Inflammatory macrophage (primary cell): ENCODE results near the gene NRN1.

Source experiments
- DNase-seq, 2 donors: peaks; one replicate each; pipeline ENCODE4 v3.0.0-alpha.2; 2020 to 2022

The NRN1 gene

DNA sequence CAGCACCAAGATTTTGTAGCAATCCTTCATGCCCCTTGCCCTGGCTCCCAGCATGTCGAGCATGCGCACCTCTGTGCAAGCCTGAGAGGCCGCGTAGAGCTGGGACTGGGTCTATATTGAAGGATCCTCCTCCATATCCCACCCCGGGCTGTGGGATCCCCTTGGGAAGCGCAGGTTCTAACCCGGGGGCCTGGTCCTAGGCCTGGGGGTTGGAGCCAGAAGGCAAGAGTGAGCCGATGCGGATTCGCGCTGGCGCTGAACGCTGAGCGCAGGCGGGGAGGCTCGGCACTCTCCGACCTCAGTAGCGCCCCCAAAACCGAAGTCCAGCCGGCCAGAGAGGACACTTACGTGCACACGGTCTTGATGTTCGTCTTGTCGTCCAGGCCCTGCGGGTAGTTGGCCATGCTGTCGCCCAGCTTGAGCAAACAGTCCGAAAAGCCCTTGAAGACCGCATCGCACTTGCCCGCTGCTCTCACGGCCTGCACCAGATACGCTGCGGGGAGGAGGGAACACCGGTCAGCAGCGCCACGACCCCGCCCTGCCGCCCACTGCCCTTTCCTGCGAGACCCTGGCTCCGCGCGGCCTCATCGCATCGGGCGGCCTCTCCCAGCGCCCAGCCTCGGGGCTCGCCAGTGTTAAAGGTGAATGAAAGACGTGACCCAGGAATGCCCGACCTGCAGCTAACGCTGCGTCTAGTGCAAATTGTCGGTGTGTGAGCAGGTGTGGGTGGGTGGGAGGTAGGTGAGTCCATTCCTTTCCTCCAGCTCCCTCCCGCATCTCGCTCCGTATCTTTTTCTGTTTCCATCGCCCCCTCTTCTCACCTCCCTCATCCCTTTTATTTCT, 4.5 kb downstream of the NRN1 start:
- no peak for DNase-seq

DNA sequence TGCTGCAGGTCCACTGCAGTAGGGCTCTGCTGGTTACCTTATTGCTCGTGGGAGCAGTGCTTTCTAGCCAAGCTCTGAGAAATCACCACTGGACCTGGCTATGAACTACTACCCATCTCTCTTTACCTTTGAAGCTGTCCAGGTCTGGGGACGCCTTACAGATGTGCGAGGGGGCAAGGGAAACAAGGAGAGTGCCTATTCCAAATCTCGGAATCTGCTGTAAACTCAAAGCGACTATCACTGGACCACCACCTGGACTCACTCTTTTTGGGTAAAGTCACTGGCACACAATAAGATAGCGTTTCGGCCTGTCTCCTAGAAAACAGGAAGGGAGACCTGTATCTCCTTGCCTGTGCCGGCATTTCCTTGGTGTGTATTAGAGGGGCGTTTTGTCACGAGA, 5.3 kb downstream of the NRN1 start:
- DNase-seq: no peak

DNA sequence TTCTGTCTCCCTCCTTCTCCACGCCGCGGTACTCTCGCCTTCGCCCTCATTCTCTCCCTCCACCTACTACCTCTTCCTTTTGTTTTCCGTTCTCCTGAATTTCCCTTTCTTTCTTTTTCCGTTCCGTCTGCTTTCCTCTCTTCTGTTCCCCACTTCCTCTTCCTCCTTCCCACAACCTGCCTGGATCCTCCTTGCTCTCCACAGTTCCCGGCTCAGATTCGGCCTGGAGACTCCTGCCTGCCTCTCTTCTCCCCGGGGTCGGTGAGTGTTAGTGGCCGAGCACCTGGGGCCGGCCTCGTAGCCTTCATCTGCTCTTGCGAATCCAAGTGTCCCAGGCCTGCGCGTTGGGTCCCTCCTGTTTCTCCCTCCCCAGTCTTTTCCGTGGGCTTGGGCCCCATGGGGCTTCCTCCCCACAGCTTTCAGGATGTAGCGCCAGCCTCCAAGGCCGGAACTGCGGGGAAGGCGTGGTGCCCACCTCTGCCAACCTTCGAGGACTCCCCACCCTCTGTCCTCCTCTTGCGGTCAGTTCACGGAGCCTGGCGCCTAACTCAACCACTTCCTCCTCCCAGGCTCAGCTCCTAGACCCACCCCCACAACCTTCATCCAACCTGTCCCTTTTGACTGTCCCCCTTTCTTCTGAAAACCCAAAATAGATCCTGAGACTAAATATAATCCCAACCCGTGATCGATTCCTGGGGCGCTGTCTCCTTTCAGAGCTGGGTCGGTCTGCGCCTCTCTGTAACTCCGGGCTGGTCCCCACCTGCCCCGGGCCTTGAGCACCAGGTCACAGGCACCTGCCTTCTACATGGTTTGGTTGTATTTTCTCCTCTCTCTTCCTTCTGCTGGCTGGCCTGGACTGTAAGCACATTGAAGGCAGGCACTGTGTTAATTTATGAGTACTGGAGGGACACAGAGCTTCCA, 6.8 kb downstream of the NRN1 start:
- no peak for DNase-seq

DNA sequence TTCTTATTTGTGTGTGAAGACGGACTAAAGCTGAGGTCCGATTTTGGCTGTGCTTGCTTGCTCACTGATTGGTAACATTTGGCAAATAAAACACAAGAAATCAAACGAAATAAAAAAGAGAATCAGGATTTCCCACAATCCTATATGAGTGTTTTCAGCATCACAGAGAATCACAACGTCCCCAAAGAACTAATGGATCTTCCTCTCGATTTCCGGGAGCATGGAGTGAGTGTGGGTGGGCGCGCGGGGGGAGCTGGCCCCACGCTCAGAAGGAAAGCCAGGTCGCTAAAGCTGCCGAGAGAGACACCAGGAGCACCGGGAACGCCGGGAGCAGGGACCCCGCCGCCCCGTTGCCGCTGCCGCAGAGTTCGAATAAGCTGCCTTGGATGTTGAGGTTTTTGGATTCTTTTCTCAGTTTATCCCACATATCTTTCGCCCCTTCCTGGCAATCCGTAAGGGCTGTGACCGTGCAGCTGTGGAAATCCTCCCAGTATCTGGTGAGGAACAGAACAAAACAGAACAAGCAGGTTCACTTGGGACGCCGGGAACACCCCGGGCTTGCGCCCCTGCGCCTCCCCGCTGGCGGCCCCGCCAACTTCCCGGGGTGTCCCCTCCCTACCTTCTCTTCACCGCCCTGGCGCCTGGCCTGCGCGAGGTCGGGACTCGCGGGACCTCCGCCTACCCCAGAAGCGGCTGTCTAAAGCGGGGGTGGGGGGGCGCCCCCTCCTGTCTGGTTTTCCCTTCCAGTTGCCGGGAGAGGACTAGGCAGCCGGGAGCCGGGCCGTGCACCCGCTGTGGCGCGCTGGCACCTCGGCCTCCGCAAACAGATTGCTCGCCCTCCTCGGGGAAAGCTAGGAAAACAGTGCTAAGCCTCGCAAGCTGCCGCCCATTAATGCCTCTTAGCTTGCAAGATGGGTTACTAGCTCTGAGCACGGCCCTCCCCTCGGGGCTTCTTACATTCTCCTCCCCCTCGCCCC, 7.7 kb downstream of the NRN1 start:
- no peak for DNase-seq

DNA sequence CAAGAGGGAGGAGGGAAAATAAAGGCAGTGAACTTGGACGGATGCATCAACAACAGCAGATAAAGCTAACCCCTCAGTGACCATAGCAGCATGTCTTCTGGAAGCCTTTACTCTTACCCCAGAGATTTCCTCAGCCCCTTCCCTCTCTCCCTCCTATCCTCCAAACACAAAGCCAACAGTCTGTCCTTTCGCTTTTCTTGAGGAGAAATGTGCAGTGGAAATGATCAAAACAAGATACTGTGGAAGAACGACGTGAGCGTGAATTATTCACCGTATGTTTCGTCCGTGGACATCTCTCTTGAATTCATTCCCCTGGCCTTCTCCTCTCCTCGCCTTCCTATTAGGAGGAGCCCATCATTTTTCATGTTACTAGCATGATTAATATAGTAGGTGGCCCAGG, 8.5 kb downstream of the NRN1 start:
- no peak for DNase-seq

DNA sequence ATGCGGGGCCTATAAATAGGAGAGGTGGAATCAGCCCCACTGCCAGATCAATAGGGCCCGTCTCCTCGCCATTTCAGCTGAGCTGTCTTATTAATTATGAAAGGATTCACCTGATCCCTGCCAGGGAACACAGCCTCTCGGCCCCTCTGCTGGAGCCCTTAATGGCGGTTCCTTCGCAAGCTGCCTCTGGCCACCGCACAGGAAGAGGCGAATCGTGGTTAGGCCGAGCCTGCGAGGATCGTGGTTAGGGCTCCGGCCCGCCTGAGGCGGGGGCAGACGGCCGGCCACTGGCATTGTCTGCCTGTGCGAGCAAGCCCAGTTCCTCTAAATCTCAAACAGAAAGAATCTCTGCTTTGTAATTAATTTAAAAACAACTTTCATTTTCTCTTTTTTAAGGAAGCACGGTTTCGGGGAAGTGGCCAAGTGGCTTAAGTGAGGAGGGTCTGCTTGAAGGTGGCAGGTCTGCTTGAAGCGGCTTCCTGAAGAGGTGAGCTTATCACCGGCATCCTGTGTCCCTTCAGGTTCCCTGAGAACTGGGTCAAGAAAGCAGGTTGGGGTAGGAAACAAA, 9.2 kb downstream of the NRN1 start:
- peak; percentile 76 to 79 for DNase-seq

DNA sequence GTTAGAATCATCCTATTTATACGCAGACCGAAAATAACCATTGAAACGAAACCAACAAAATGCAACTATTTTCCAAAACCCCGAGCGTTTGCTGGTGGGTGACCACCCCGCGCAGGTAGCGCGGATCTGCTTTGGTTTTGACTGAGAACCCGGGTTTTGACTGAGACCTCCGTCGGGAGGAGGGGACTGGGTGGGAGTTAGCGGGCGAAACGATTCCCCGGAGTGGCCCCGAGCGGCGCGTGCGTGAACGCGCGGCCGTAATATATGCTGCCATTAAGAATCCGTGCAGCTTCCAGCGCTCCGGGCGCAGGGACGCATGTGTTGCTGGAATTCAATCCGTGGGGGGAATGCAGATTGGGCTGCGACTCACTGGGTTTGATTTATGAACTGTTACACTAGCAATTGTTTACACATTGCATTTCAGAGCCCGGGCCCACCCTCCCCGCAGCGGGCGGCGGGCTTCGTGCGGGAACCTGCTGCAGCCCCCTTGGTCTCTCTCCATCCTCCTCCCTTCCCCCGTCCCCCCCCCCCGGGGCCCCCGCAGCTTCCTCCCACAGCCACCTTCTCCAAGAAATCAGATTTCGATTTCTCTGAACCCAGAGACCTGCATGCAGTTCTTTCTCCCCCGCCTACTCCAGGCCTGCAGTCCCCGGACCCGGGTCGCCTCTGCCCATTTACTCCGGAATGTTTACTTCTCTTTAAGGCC, 9.9 kb downstream of the NRN1 start:
- DNase-seq: no peak

DNA sequence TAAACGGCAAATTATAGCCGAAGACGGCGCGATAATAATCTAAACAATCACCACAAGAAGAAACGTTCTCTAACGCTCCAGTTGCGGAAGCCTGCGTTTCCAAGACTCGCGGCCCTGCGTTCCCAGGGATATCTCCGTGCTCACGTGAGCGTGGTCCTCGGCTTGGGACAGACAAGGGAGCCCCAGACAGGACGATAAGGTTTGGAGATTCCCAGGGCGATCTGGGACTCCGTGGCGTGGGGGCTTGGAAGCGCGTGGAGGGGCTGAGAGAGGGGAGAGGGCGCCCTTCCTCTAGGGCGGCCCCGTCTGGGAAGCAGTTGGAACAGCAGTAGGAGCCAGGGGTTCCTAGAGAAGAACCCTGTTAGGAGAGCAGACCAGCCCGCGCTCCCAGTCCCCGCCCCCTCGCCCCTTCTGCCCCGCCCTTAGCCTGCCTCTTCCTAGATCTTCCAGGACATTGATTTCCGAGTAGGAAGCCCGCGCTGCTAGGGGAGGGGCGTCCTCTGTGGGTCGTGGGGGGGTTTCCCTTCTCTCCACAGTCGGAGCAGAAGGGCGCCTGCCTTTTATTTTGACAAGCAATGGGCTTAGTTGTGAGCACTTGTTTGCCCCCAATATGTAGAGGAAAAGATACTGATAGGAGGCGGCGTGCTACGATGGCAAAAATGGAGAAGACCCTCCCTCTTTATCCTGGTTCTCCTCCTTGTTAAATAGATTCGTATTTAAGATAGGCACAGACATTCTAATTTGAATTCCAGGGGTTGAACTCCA, 10.6 kb downstream of the NRN1 start:
- peak; percentile 24 to 41 for DNase-seq

DNA sequence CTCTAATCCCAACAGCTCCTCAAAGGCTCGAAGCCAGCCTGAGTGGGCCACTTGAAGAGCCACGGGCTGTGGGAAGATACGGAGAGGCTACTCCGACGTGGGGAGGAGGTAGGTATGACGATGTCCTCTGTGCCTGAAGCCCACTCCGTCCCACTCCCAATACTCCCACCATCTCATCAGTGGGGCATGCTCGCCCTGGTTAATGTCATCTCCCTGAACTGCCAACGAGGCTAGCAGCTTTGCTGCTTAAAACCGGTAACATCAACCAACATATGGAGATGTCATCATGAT, 11.1 kb downstream of the NRN1 start:
- DNase-seq: no peak

DNA sequence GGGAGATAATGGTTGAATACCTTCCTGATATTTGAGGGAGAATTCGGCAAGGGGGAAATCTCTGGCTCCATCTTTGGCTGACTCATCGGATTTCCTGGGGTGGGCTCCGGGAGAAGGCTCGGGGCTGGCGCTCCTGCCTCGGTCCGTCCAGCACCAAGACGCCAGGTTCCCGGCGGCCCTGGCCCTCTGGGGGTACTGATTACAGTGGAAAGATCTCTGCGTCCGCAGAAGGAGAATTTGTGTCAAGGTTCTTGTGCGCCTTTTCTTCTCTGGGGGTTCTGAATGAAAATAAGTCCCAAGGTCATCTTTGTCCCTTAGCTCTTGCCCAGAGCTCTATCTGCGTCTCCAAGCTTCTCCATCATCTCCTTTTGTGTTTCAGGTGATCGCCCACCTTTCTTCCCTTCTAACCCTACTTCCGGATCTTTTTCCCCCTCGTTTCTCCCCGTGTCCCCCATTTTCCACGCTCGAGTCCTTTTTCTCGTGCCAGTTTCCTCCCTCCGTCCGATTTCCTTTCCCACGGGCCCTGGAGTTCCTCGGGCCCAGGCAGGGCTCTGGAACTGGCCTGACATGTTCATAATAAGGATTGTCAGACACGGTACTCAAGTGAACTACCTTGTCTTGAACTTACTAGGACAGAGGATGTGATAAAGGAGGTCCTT, 11.6 kb downstream of the NRN1 start:
- no peak for DNase-seq

DNA sequence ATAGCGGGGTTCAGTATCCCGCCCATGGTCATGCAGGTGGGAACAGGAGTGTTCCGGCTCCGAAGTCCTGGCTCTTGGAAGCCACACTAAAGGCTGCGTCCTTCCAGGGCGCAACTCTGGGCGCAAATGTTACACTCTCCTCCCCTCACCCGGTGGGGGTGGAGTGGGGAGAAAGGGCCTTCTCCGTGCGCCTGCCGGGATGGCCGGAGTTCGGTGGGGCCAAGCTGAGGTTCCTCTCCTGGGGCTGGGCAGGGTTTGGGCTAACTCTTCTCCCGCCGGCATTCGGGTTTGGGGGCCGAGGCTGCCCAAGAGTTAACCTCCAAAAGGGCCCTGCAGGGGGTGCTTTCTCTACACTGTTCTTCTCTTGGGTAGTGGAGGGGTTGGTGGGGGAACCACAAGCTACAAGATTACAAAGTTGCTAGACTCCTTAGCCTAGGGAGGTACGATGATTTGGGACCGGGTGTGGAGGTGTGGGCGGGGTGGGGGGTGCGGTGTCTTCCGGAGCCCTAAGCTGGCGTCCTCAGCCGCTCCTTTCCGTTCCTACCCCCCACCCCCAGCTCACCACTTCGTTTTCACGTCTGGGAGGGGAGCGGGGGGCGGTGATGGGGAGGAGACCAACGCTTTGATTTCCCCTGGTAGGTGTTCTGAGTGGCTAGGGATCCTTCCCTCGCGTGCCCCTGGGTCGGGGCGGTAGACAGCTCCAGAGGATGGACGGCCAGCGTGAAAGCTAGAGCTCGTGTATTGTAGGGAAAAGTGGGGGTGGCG, 12.3 kb downstream of the NRN1 start:
- no peak for DNase-seq

DNA sequence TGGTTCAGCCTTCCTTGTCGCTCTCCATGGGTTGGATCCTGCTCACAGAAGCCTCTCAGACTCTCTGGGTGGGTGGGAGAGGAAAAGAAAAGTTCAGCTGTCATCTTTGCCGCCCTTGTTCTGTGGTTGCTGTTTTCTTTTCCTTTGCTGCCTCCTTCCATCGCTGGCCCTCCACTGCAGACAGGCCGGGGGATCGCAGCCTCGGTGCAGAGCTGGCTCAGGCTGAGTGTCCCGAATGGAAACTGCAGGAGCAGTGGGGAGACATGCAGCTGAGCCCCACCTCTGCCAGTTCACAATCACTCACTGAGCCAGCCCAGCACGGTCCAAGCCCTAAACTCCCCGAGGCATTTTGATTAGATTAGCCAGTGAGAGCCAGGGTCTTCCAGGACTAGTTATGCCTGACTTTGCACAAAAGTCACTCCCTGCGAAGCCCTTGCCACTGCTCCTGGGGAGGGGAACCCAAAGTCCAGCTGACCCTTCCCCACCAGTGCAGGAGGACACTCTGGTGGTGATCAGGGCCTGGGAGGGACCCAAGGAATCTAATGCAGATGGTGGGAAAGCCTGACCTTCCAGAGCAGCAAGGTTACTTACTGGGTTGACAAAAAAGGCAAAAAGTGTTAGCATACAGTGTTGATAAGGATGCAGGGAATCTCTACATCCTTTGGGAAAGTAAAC, 14.0 kb downstream of the NRN1 start:
- no peak for DNase-seq

DNA sequence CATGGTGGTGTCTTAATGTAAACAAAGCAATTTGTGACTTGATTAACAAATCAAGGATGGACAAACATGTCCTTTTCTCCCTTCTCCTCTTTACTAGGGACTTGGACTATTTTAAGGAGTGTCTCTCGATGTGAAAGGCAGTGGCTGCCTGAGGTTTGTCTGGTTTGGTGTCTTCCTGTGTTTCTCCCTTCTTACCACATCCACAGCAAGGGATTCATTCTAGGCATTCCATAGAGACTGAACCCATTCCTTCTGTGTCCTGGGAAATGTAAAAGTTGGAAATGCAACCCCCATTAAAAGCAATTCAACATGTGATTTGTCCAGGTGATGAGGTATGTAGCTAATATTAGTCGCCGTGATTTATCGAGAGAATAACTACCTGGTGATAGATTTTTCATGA, 15.9 kb downstream of the NRN1 start:
- DNase-seq: no peak

DNA sequence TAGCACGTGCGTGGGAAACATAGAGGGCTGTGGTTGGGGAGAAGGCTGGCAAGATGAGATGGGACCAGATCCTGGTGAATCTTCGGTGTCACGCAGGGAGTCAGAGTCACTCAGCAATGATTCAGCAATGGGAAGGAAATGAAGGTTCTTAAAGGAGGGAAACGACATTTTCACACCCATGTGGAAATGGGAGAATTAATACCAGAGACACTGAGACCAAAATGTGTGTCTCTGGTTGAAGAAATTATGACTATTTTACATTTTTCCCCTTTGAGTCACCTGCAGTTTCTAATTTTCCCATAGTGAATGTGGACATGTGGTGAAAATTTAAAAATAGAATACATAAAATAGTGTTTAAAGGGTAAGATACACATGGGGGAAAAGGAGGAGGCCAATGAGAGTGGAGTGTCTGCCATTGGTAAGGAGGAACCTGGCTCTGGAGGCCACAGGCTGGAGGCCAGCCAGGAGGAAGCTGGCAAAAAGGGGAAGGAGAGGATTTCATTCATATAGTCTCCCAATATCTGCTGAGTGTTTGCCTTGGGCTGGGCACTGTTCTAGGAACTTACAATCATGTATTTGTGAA, 17.5 kb downstream of the NRN1 start:
- peak; percentile 94 to 96 for DNase-seq

DNA sequence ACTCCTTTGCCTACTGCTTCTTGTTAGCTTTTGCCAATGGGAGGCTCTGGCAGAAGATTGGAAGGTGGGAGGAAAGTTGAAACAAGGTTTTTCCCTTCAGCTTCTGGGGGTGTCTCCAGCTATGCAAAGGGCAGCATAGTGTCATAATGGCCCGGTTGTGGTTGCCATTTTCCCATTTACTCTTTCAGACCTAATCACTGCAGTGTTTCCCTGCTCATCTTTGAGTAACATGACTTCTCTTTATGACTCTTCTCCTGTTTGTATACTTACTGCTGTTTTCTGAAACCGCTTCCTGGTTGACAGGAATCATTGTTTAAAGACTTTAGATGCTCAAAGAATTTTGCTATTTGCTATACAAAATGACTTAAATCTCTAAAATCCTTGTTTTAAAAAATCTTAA, 19.9 kb downstream of the NRN1 start:
- DNase-seq: no peak

DNA sequence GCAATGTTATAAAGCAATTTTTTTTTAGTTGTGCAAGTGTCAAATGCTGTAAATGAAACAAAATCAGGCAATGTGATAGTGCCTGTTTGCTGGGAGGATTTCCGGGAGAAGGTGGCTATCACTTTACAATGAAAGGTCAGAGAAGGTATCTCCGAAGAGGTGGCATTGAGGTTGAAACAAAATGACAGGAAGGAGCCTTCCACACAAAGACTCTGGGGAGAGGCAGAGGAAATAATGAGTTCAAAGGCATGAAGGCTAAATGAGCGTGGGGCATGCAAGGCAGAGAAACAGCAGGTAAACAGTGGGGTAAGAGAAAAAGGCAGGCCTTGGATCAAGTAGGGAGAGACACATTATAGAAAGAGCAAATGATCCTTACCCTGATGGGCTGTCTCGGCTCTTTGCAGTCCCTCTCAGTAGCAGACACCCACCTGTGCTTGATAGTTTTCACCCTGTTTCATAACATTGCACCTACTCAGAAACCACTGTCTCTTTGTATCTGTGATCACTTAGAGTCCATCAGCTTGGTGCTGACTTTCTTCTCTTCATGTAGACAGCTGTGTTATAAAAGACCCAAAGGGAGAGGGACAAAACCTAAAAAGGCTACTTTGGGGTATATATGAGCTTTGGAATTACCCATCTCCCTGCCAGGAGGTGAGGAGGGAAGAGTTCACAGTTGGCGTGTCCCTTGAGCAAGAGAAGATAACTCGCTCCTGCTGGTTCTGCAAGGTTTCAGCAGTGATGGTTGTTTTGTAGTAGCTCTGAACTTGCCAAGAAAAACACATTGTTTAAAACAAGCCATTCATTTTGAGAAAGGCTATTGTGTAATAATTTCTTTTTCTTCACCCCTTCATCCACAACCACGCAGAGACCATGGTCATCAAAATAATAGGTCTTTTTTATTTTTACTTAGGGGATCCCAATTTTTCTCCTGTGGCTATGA, 22.3 kb downstream of the NRN1 start:
- no peak for DNase-seq
